ENCODE measurements around the gene PCDHGB4. TPM values are rescaled to one million over a fixed set of nuclear protein-coding genes. Genes with fewer than 3 reads are reported as not detected.
"Not testable (repeated sequence)": the region's sequence is repeated elsewhere in the genome, so short reads cannot be mapped to it uniquely, and the experiment has no call there.

Gene PCDHGB4
- total RNA-seq, 4 donors from 2014 or later, result 4.1 to 10.3 (median 7.2) TPM

- Histone ChIP-seq H3K4me3 (no peak within 1 kb of the TSS), H3K27me3 (peaks cover 9% of the 10 kb centered on the region), H3K9me3 (peaks cover 73% of the 10 kb centered on the region), H3K27ac (no peak within 1 kb of the TSS), H3K36me3 (no peaks in the 10 kb centered on the region), H3K4me1 (no peaks in the 10 kb centered on the region)
- TF ChIP-seq EP300 (IDR thresholded peaks at IDR 0.05) (no peak), POLR2A (IDR thresholded peaks at IDR 0.05) (no peak), POLR2AphosphoS5 (IDR thresholded peaks at IDR 0.05) (no peak), CTCF (IDR thresholded peaks at IDR 0.05) (no peak)
- no peak for DNase-seq (ENCODE audit: low spot score in 2 of 2)
- WGBS, result 40% methylated on average over 28 of the region's 38 CpGs
Observed at GRCh38 chr5:141392429-141393198, 5.1 kb downstream of the PCDHGB4 start, which contains the start of gene PCDHGA8. Gene PCDHGA8, plus strand, starts transcription at chr5:141392633. Its CDS starts 181 bp downstream, at chr5:141392814.

GRCh38 chr5:141393267-141393666 is 5.8 kb downstream of the PCDHGB4 start:
- WGBS, result 28% methylated on average over 19 of the region's 21 CpGs
- no peak overlapping the region for H3K4me3 ChIP-seq
- peaks cover 73% of the 10 kb centered on the region for H3K9me3 ChIP-seq
- H3K27me3 ChIP-seq, result peaks cover 9% of the 10 kb centered on the region
- no peaks in the 10 kb centered on the region for H3K4me1 ChIP-seq
- no peak overlapping the region for H3K27ac ChIP-seq
- no peak for DNase-seq (ENCODE audit: low spot score in 2 of 2)
- TF ChIP-seq CTCF (IDR thresholded peaks at IDR 0.05), result no peak
- TF ChIP-seq POLR2AphosphoS5 (IDR thresholded peaks at IDR 0.05), result no peak
- no peak for TF ChIP-seq EP300 (IDR thresholded peaks at IDR 0.05)
- TF ChIP-seq POLR2A (IDR thresholded peaks at IDR 0.05), result no peak
- no peaks in the 10 kb centered on the region for H3K36me3 ChIP-seq

- H3K4me3 ChIP-seq; H3K36me3 ChIP-seq; H3K4me1 ChIP-seq; H3K27ac ChIP-seq; DNase-seq (ENCODE audit: low spot score in 2 of 2): not testable (repeated sequence)
- H3K27me3 ChIP-seq, result peaks cover 13% of the 10 kb centered on the region
- 32% methylated on average over 29 of the region's 53 CpGs for WGBS
- H3K9me3 ChIP-seq, result peaks cover 71% of the 10 kb centered on the region
Observed at GRCh38 chr5:141394401-141395187, 7.1 kb downstream of the PCDHGB4 start.

GRCh38 chr5:141397756-141398551 is 10.5 kb downstream of the PCDHGB4 start, which contains the start of gene PCDHGB5:
Gene PCDHGB5, plus strand, starts transcription at chr5:141397947. Its CDS starts 181 bp downstream, at chr5:141398128.
- not testable (repeated sequence) for DNase-seq (ENCODE audit: low spot score in 2 of 2); H3K36me3 ChIP-seq; H3K4me1 ChIP-seq; H3K27me3 ChIP-seq; H3K27ac ChIP-seq
- peak within 1 kb of the TSS; percentile 20 for H3K4me3 ChIP-seq
- peaks cover 65% of the 10 kb centered on the region for H3K9me3 ChIP-seq
- WGBS, result 7% methylated on average over 25 of the region's 43 CpGs
- peak; percentile 25 to 42 for TF ChIP-seq CTCF (IDR thresholded peaks at IDR 0.05)

GRCh38 chr5:141398608-141399007 is 11.1 kb downstream of the PCDHGB4 start:
- no peak for TF ChIP-seq CTCF (IDR thresholded peaks at IDR 0.05)
- H3K9me3 ChIP-seq, result peaks cover 65% of the 10 kb centered on the region
- no peaks in the 10 kb centered on the region for H3K4me1 ChIP-seq
- WGBS, result 25% methylated on average over 15 of the region's 15 CpGs
- no peak for DNase-seq (ENCODE audit: low spot score in 2 of 2)
- no peak overlapping the region for H3K4me3 ChIP-seq
- no peaks in the 10 kb centered on the region for H3K36me3 ChIP-seq
- H3K27me3 ChIP-seq, result peaks cover 5% of the 10 kb centered on the region
- no peak overlapping the region for H3K27ac ChIP-seq

Data from suprapubic skin (tissue), 4 donors.